Neural cell (in vitro differentiated cells): ENCODE data around the gene LMO1. TPM values are rescaled to one million over a fixed set of nuclear protein-coding genes. Genes with fewer than 3 reads are reported as not detected.

Source experiments
- H2AFZ ChIP-seq: fragments of 200-600, 300-800 bp; sonication (generic), shearing (Covaris generic); 2 replicates; pipeline ENCODE4 v1.6.0; 2014; ENCODE audit warnings: low read depth, mild to moderate bottlenecking, antibody characterized with exemption, low read length, moderate library complexity
- H3F3A ChIP-seq: fragments of 200-600 bp; shearing (Covaris generic); 2 replicates; pipeline ENCODE4 v1.6.1; 2016; ENCODE audit warnings: mild to moderate bottlenecking, moderate library complexity, mixed read lengths, antibody characterized with exemption, low read length; ENCODE audit not compliant: insufficient read depth, poor library complexity, severe bottlenecking
- H3K27ac ChIP-seq: fragments of 200-600, 300-800 bp; sonication (generic), shearing (Covaris generic); 2 replicates; pipeline ENCODE4 v1.5.1; 2014; ENCODE audit warnings: mild to moderate bottlenecking, low read length, moderate library complexity
- H3K27me3 ChIP-seq: fragments of 300-800, 200-600 bp; sonication (generic), shearing (Covaris generic); 2 replicates; pipeline ENCODE4 v1.6.0; 2014; ENCODE audit warnings: mild to moderate bottlenecking, low read depth, low read length, moderate library complexity; ENCODE audit not compliant: insufficient read depth
- H3K36me3 ChIP-seq: fragments of 300-800, 200-600 bp; sonication (generic), shearing (Covaris generic); 2 replicates; pipeline ENCODE4 v1.5.1; 2014; ENCODE audit warnings: mild to moderate bottlenecking, antibody characterized with exemption, low read length, moderate library complexity; ENCODE audit not compliant: insufficient read depth
- H3K4me2 ChIP-seq: fragments of 300-800, 200-600 bp; sonication (generic), shearing (Covaris generic); 2 replicates; pipeline ENCODE4 v1.6.0; 2014; ENCODE audit warnings: mild to moderate bottlenecking, low read length
- H3K4me3 ChIP-seq: fragments of 300-800, 200-600 bp; sonication (generic), shearing (Covaris generic); 2 replicates; pipeline ENCODE4 v1.5.1; 2014; ENCODE audit warnings: mild to moderate bottlenecking, low read length, moderate library complexity
- H3K79me2 ChIP-seq: fragments of 200-600 bp; shearing (Covaris generic); replicated peaks from 2 replicates; pipeline ENCODE4 v1.6.0; 2014; ENCODE audit warnings: mild to moderate bottlenecking, low read length, moderate library complexity; ENCODE audit not compliant: insufficient read depth
- H3K9ac ChIP-seq: fragments of 300-800, 200-600 bp; sonication (generic), shearing (Covaris generic); 2 replicates; pipeline ENCODE4 v1.6.1; 2016; ENCODE audit warnings: mild to moderate bottlenecking, low read length, mixed read lengths
- H3K9me2 ChIP-seq: fragments of 200-600 bp; shearing (Covaris generic); 2 replicates; pipeline ENCODE4 v1.6.1; 2016; ENCODE audit warnings: mild to moderate bottlenecking, low read length, mixed read lengths; ENCODE audit not compliant: insufficient read depth
- H3K9me3 ChIP-seq: fragments of 200-600, 300-800 bp; sonication (generic), shearing (Covaris generic); 2 replicates; pipeline ENCODE4 v1.6.1; 2016; ENCODE audit warnings: mild to moderate bottlenecking, mixed run types, low read length, moderate library complexity, mixed read lengths
- H4K20me1 ChIP-seq: fragments of 200-600 bp; shearing (Covaris generic); 2 replicates; pipeline ENCODE4 v1.6.1; 2016; ENCODE audit warnings: mild to moderate bottlenecking, mixed run types; ENCODE audit not compliant: insufficient read depth
- EP300 ChIP-seq: fragments of 450-650 bp; conservative IDR thresholded peaks from 2 replicates; pipeline ENCODE4 v1.6.1; 2014; ENCODE audit warnings: antibody characterized with exemption, mild to moderate bottlenecking, moderate library complexity; ENCODE audit not compliant: poor library complexity, severe bottlenecking
- EZH2 ChIP-seq: fragments of 200-600, 300-800 bp; shearing (Covaris generic), sonication (generic); IDR thresholded peaks from 2 replicates; pipeline ENCODE4 v1.6.1; 2014; ENCODE audit warnings: antibody characterized with exemption, low read length, borderline replicate concordance, mild to moderate bottlenecking; ENCODE audit not compliant: insufficient read depth, poor library complexity, severe bottlenecking
- MXI1 ChIP-seq: fragments of 450-650 bp; conservative IDR thresholded peaks from 2 replicates; pipeline ENCODE4 v1.6.1; 2014; ENCODE audit warnings: antibody characterized with exemption, mild to moderate bottlenecking; ENCODE audit not compliant: poor library complexity, severe bottlenecking
- POLR2AphosphoS5 ChIP-seq: IDR thresholded peaks from 2 replicates; pipeline ENCODE4 v1.6.1; 2012
- RAD21 ChIP-seq: fragments of 450-650 bp; conservative IDR thresholded peaks from 2 replicates; pipeline ENCODE4 v1.6.1; 2014; ENCODE audit warnings: antibody characterized with exemption, mild to moderate bottlenecking, moderate library complexity
- SMC3 ChIP-seq: fragments of 450-650 bp; conservative IDR thresholded peaks from 2 replicates; pipeline ENCODE4 v1.6.1; 2014; ENCODE audit warnings: antibody characterized with exemption, mild to moderate bottlenecking, moderate library complexity; ENCODE audit not compliant: poor library complexity
- TAF1 ChIP-seq: IDR thresholded peaks from 2 replicates; pipeline ENCODE4 v1.6.1; 2012; ENCODE audit warnings: low read depth
- polyA plus RNA-seq: library from polyadenylated mRNA; depleted of rRNA; stranded (reverse); fragments of >200 nt; gene quantifications from 2 replicates; pipeline ENCODE4 v1.2.3, GENCODE V29; 2014
- TF ChIP-seq, protein P1 (sequence below): IDR thresholded peaks from 2 replicates; pipeline ENCODE4 v1.6.1; 2012; ENCODE audit warnings: borderline replicate concordance
- TF ChIP-seq, protein P2 (sequence below): fragments of 450-650 bp; IDR thresholded peaks from 2 replicates; pipeline ENCODE4 v1.5.1; 2014; ENCODE audit warnings: antibody characterized with exemption, mild to moderate bottlenecking, moderate library complexity; ENCODE audit not compliant: poor library complexity, severe bottlenecking

The LMO1 gene
- polyA plus RNA-seq, 1 donor from 2014 or later = 4.4 TPM

DNA sequence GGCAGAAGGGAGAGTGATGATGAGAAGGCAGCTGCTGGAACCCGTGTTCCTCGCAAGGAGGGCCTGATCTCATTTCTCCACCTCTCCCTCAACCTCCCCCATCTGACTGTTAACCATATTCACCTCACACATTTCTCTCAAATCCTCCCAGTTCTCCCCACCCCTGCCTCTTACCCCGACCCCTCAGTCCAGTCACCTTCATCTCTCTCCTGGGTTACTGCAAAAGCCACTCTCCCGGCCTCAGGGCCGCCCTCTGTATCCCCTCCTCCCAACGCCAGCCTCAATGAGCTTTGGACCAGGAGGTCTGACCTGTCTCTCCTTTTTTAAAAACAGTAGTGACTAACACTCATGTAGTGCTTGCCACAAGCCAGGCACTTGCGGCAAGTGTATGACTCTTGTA lies 29.5 kb upstream of the LMO1 start:
- no peaks in the 10 kb centered on the region for H3K9me3 ChIP-seq
- no peaks in the 10 kb centered on the region for H3K79me2 ChIP-seq
- TF ChIP-seq MXI1 (no peak), POLR2AphosphoS5 (no peak), TAF1 (no peak), RAD21 (no peak)
- TF ChIP-seq, protein P1, sequence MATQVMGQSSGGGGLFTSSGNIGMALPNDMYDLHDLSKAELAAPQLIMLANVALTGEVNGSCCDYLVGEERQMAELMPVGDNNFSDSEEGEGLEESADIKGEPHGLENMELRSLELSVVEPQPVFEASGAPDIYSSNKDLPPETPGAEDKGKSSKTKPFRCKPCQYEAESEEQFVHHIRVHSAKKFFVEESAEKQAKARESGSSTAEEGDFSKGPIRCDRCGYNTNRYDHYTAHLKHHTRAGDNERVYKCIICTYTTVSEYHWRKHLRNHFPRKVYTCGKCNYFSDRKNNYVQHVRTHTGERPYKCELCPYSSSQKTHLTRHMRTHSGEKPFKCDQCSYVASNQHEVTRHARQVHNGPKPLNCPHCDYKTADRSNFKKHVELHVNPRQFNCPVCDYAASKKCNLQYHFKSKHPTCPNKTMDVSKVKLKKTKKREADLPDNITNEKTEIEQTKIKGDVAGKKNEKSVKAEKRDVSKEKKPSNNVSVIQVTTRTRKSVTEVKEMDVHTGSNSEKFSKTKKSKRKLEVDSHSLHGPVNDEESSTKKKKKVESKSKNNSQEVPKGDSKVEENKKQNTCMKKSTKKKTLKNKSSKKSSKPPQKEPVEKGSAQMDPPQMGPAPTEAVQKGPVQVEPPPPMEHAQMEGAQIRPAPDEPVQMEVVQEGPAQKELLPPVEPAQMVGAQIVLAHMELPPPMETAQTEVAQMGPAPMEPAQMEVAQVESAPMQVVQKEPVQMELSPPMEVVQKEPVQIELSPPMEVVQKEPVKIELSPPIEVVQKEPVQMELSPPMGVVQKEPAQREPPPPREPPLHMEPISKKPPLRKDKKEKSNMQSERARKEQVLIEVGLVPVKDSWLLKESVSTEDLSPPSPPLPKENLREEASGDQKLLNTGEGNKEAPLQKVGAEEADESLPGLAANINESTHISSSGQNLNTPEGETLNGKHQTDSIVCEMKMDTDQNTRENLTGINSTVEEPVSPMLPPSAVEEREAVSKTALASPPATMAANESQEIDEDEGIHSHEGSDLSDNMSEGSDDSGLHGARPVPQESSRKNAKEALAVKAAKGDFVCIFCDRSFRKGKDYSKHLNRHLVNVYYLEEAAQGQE = no peak
- TF ChIP-seq, protein P2, sequence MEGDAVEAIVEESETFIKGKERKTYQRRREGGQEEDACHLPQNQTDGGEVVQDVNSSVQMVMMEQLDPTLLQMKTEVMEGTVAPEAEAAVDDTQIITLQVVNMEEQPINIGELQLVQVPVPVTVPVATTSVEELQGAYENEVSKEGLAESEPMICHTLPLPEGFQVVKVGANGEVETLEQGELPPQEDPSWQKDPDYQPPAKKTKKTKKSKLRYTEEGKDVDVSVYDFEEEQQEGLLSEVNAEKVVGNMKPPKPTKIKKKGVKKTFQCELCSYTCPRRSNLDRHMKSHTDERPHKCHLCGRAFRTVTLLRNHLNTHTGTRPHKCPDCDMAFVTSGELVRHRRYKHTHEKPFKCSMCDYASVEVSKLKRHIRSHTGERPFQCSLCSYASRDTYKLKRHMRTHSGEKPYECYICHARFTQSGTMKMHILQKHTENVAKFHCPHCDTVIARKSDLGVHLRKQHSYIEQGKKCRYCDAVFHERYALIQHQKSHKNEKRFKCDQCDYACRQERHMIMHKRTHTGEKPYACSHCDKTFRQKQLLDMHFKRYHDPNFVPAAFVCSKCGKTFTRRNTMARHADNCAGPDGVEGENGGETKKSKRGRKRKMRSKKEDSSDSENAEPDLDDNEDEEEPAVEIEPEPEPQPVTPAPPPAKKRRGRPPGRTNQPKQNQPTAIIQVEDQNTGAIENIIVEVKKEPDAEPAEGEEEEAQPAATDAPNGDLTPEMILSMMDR = no peak
- no peak overlapping the region for H3K4me2 ChIP-seq
- no peaks in the 10 kb centered on the region for H3K9me2 ChIP-seq
- H4K20me1 ChIP-seq = no peaks in the 10 kb centered on the region
- H3F3A ChIP-seq = no peaks in the 10 kb centered on the region
- no peak overlapping the region for H2AFZ ChIP-seq
- no peak overlapping the region for H3K4me3 ChIP-seq
- H3K9ac ChIP-seq = no peak overlapping the region
- H3K36me3 ChIP-seq = no peaks in the 10 kb centered on the region
- H3K27ac ChIP-seq = no peak overlapping the region
- no peaks in the 10 kb centered on the region for H3K27me3 ChIP-seq

DNA sequence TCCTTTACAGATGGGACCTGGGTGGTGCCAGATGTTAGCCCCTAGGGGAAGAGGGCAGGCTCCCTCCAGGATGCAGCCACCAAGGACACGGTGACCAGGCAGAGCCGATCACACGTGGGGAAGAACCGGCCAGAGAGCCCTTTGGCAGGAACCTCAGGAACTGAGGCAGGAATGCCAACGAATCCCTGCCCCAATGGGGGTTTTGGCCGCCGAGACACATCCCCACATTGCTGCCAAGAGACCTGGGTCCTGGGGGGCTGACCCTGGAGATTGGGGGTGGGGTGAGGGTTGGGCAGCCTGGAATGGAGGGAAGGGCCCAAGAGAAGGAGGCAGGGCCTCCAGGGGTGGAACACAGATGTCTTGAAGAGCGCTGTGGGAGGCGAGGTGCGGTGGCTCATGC lies 28.7 kb upstream of the LMO1 start:
- H3K79me2 ChIP-seq = no peaks in the 10 kb centered on the region
- H4K20me1 ChIP-seq = no peaks in the 10 kb centered on the region
- no peaks in the 10 kb centered on the region for H3K9me3 ChIP-seq
- H3K27me3 ChIP-seq = no peaks in the 10 kb centered on the region
- no peaks in the 10 kb centered on the region for H3K9me2 ChIP-seq
- no peak overlapping the region for H2AFZ ChIP-seq
- no peaks in the 10 kb centered on the region for H3F3A ChIP-seq
- H3K9ac ChIP-seq = no peak overlapping the region
- H3K4me2 ChIP-seq = no peak overlapping the region
- no peak overlapping the region for H3K4me3 ChIP-seq
- H3K36me3 ChIP-seq = no peaks in the 10 kb centered on the region
- no peak overlapping the region for H3K27ac ChIP-seq
- TF ChIP-seq RAD21 (no peak), EP300 (no peak), MXI1 (no peak), TAF1 (no peak), POLR2AphosphoS5 (no peak), EZH2 (no peak), SMC3 (no peak)
- TF ChIP-seq, protein P2 = no peak
- TF ChIP-seq, protein P1 = no peak
